K562 (cell line): ENCODE results near the gene KIAA1614.

Source experiments
- CEBPB ChIP-seq: fragments of 450-650 bp; IDR thresholded peaks from 2 replicates; pipeline ENCODE4 v1.6.1; 2016; ENCODE audit warnings: missing genetic modification characterization, missing compliant biosample characterization
- EHMT2 ChIP-seq: fragments of 450-650 bp; IDR thresholded peaks from 2 replicates; pipeline ENCODE4 v1.6.1; 2018; ENCODE audit warnings: antibody characterized with exemption
- ETV6 ChIP-seq, 3 experiments: fragments of 150-350 bp in 1 of 3; sonication (generic) in 1 of 3; formaldehyde crosslinking in 1 of 3; IDR thresholded peaks; 2 replicates each; pipeline versions ENCODE4 v1.6.1 to v1.8.0; 2014 to 2022; ENCODE audit warnings: borderline replicate concordance in 2 of 3, low read depth in 2 of 3, antibody characterized with exemption in 1 of 3, low read length in 1 of 3, mild to moderate bottlenecking in 1 of 3, missing genetic modification reagents in 1 of 3
- FOS ChIP-seq: IDR thresholded peaks from 3 replicates; pipeline ENCODE4 v1.6.1; 2011; ENCODE audit not compliant: insufficient read length; ENCODE audit errors: extremely low read depth
- JUND ChIP-seq, 2 experiments: IDR thresholded peaks; 2 replicates in 1 of 2; 3 replicates in 1 of 2; pipeline ENCODE4 v1.6.1; 2011; ENCODE audit warnings: borderline replicate concordance in 2 of 2, low read depth in 2 of 2, low read length in 2 of 2, improper control_type of control experiment in 1 of 2, missing biosample characterization in 1 of 2, missing genetic modification characterization in 1 of 2, missing genetic modification reagents in 1 of 2
- MED1 ChIP-seq: sonication (generic); formaldehyde crosslinking; IDR thresholded peaks from 2 replicates; pipeline ENCODE4 v1.8.1; 2023; ENCODE audit warnings: missing genetic modification reagents, borderline replicate concordance
- NFIC ChIP-seq: fragments of 450-650 bp; IDR thresholded peaks from 2 replicates; pipeline ENCODE4 v1.6.1; 2017; ENCODE audit warnings: mild to moderate bottlenecking, inconsistent platforms
- SIRT6 ChIP-seq: IDR thresholded peaks from one replicate; pipeline ENCODE4 v1.6.1; 2012; ENCODE audit warnings: low read depth, mild to moderate bottlenecking, control low read depth, inconsistent platforms, low read length, moderate library complexity
- SREBF1 ChIP-seq: fragments of 150-350 bp; IDR thresholded peaks from 2 replicates; pipeline ENCODE4 v1.6.1; 2014; ENCODE audit warnings: antibody characterized with exemption, low read depth, low read length, borderline replicate concordance
- TAF1 ChIP-seq: IDR thresholded peaks from 2 replicates; pipeline ENCODE4 v1.6.1; 2011; ENCODE audit warnings: mild to moderate bottlenecking, low read length, moderate library complexity; ENCODE audit not compliant: insufficient read depth, control insufficient read depth, severe bottlenecking; ENCODE audit errors: extremely low read depth
- TF ChIP-seq, protein P1 (sequence below), 3 experiments: IDR thresholded peaks in 2 of 3; conservative IDR thresholded peaks in 1 of 3; 2 replicates each; pipeline ENCODE4 v1.5.1; 2011 to 2012; ENCODE audit warnings: low read length in 3 of 3, mild to moderate bottlenecking in 3 of 3, control low read depth in 2 of 3, improper control_type of control experiment in 1 of 3, inconsistent platforms in 1 of 3, low read depth in 1 of 3, mixed read lengths in 1 of 3, moderate library complexity in 1 of 3; ENCODE audit not compliant: insufficient read depth in 2 of 3
- TF ChIP-seq, protein P2 (sequence below): fragments of 450-650 bp; IDR thresholded peaks from 2 replicates; pipeline ENCODE4 v1.6.1; 2016; ENCODE audit warnings: low read depth
- TF ChIP-seq, protein P3 (sequence below): fragments of 450-650 bp; IDR thresholded peaks from 2 replicates; pipeline ENCODE4 v1.6.1; 2017; ENCODE audit warnings: antibody characterized with exemption, mild to moderate bottlenecking

DNA sequence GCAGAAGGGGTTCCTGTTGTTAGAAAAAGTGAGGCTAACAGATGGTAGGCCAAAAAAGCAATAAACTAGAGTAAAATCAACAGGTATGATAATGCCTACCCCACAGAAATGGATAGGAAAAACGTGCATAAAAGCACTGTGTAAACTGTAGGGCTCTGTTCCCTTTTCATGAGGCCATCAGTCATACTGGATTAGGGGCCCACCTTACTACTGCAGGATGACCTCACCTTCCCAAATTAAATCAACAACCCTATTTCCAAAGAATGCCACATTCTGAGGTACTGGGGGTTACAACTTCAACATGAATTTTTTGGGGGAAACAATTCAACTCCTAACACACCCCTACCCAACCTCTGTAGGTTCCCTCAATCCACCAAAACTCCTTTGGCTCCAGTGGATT, 54.9 kb downstream of the KIAA1614 start:
- TF ChIP-seq, protein P1, sequence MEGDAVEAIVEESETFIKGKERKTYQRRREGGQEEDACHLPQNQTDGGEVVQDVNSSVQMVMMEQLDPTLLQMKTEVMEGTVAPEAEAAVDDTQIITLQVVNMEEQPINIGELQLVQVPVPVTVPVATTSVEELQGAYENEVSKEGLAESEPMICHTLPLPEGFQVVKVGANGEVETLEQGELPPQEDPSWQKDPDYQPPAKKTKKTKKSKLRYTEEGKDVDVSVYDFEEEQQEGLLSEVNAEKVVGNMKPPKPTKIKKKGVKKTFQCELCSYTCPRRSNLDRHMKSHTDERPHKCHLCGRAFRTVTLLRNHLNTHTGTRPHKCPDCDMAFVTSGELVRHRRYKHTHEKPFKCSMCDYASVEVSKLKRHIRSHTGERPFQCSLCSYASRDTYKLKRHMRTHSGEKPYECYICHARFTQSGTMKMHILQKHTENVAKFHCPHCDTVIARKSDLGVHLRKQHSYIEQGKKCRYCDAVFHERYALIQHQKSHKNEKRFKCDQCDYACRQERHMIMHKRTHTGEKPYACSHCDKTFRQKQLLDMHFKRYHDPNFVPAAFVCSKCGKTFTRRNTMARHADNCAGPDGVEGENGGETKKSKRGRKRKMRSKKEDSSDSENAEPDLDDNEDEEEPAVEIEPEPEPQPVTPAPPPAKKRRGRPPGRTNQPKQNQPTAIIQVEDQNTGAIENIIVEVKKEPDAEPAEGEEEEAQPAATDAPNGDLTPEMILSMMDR (IDR thresholded peaks at IDR 0.05 in 2 of 3, conservative IDR thresholded peaks at IDR 0.05 in 1 of 3; ENCODE audit: insufficient read depth in 2 of 3, low read depth in 1 of 3, low read length in 3 of 3) = no peak
- TF ChIP-seq, protein P2, sequence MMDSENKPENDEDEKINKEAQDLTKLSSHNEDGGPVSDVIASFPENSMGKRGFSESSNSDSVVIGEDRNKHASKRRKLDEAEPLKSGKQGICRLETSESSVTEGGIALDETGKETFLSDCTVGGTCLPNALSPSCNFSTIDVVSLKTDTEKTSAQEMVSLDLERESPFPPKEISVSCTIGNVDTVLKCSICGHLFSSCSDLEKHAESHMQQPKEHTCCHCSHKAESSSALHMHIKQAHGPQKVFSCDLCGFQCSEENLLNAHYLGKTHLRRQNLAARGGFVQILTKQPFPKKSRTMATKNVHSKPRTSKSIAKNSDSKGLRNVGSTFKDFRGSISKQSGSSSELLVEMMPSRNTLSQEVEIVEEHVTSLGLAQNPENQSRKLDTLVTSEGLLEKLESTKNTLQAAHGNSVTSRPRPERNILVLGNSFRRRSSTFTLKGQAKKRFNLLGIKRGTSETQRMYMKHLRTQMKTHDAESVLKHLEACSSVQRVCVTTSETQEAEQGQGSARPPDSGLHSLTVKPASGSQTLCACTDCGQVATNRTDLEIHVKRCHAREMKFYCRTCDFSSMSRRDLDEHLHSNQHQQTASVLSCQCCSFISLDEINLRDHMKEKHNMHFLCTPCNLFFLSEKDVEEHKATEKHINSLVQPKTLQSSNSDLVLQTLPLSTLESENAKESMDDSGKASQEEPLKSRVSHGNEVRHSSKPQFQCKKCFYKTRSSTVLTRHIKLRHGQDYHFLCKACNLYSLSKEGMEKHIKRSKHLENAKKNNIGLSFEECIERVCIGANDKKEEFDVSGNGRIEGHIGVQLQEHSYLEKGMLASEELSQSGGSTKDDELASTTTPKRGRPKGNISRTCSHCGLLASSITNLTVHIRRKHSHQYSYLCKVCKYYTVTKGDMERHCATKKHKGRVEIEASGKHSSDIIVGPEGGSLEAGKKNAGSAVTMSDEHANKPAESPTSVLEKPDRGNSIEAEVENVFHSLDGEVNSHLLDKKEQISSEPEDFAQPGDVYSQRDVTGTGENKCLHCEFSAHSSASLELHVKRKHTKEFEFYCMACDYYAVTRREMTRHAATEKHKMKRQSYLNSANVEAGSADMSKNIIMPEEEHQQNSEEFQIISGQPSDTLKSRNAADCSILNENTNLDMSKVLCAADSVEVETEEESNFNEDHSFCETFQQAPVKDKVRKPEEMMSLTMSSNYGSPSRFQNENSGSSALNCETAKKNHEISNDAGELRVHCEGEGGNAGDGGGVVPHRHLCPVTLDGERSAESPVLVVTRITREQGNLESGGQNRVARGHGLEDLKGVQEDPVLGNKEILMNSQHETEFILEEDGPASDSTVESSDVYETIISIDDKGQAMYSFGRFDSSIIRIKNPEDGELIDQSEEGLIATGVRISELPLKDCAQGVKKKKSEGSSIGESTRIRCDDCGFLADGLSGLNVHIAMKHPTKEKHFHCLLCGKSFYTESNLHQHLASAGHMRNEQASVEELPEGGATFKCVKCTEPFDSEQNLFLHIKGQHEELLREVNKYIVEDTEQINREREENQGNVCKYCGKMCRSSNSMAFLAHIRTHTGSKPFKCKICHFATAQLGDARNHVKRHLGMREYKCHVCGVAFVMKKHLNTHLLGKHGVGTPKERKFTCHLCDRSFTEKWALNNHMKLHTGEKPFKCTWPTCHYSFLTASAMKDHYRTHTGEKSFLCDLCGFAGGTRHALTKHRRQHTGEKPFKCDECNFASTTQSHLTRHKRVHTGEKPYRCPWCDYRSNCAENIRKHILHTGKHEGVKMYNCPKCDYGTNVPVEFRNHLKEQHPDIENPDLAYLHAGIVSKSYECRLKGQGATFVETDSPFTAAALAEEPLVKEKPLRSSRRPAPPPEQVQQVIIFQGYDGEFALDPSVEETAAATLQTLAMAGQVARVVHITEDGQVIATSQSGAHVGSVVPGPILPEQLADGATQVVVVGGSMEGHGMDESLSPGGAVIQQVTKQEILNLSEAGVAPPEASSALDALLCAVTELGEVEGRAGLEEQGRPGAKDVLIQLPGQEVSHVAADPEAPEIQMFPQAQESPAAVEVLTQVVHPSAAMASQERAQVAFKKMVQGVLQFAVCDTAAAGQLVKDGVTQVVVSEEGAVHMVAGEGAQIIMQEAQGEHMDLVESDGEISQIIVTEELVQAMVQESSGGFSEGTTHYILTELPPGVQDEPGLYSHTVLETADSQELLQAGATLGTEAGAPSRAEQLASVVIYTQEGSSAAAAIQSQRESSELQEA = no peak
- TF ChIP-seq SREBF1 (no peak), NFIC (no peak), JUND (IDR thresholded peaks at IDR 0.05; ENCODE audit: borderline replicate concordance, low read depth, low read length) (no peak), JUND (tag; IDR thresholded peaks at IDR 0.05; ENCODE audit: borderline replicate concordance, low read depth, low read length) (no peak), CEBPB (tag) (no peak), MED1 (CRISPR knock-in tag) (no peak), FOS (no peak), TAF1 (no peak), ETV6 (IDR thresholded peaks at IDR 0.05; ENCODE audit: borderline replicate concordance in 1 of 2, low read depth in 2 of 2, low read length in 1 of 2) (no peak), ETV6 (CRISPR knock-in tag; IDR thresholded peaks at IDR 0.05; ENCODE audit: borderline replicate concordance) (no peak), EHMT2 (no peak), SIRT6 (no peak)
- TF ChIP-seq, protein P3, sequence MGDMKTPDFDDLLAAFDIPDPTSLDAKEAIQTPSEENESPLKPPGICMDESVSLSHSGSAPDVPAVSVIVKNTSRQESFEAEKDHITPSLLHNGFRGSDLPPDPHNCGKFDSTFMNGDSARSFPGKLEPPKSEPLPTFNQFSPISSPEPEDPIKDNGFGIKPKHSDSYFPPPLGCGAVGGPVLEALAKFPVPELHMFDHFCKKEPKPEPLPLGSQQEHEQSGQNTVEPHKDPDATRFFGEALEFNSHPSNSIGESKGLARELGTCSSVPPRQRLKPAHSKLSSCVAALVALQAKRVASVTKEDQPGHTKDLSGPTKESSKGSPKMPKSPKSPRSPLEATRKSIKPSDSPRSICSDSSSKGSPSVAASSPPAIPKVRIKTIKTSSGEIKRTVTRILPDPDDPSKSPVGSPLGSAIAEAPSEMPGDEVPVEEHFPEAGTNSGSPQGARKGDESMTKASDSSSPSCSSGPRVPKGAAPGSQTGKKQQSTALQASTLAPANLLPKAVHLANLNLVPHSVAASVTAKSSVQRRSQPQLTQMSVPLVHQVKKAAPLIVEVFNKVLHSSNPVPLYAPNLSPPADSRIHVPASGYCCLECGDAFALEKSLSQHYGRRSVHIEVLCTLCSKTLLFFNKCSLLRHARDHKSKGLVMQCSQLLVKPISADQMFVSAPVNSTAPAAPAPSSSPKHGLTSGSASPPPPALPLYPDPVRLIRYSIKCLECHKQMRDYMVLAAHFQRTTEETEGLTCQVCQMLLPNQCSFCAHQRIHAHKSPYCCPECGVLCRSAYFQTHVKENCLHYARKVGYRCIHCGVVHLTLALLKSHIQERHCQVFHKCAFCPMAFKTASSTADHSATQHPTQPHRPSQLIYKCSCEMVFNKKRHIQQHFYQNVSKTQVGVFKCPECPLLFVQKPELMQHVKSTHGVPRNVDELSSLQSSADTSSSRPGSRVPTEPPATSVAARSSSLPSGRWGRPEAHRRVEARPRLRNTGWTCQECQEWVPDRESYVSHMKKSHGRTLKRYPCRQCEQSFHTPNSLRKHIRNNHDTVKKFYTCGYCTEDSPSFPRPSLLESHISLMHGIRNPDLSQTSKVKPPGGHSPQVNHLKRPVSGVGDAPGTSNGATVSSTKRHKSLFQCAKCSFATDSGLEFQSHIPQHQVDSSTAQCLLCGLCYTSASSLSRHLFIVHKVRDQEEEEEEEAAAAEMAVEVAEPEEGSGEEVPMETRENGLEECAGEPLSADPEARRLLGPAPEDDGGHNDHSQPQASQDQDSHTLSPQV = no peak
